OCI-M2 (cell line): ENCODE data around the gene FAM131C.

Experiments
- DNase-seq: peaks from one replicate; lab custom pipeline; 2025; ENCODE audit not compliant: unreplicated experiment; lab: John Stamatoyannopoulos, UW

FAM131C gene

GRCh38 chr1:16017461-16018303 is 55.8 kb downstream of the FAM131C start, which contains the start of gene HSPB7:
HSPB7 (minus strand) TSS chr1:16018043; CDS start chr1:16017963, 80 bp downstream.
- DNase-seq, result no peak

GRCh38 chr1:16017076-16017460 is 56.4 kb downstream of the FAM131C start:
- DNase-seq, result no peak

- DNase-seq, result no peak
Observed at GRCh38 chr1:16015960-16016901, 57.2 kb downstream of the FAM131C start.

GRCh38 chr1:16015491-16015890 is 58.0 kb downstream of the FAM131C start:
- no peak for DNase-seq

- no peak for DNase-seq
Observed at GRCh38 chr1:16014509-16015482, 58.7 kb downstream of the FAM131C start.

GRCh38 chr1:16013908-16014258 is 59.6 kb downstream of the FAM131C start:
- no peak for DNase-seq

- no peak for DNase-seq
Observed at GRCh38 chr1:16013220-16013907, 60.1 kb downstream of the FAM131C start.

GRCh38 chr1:16012590-16013219 is 60.7 kb downstream of the FAM131C start:
- no peak for DNase-seq

GRCh38 chr1:16011936-16012589 is 61.4 kb downstream of the FAM131C start:
- no peak for DNase-seq

GRCh38 chr1:16010837-16011236 is 62.6 kb downstream of the FAM131C start:
- no peak for DNase-seq

GRCh38 chr1:16009678-16010077 is 63.8 kb downstream of the FAM131C start:
- no peak for DNase-seq

GRCh38 chr1:16009030-16009460 is 64.4 kb downstream of the FAM131C start:
- DNase-seq, result peak; percentile 39
